Mammary epithelial cell (primary cell): ENCODE results near the gene ANKRD39.

Source experiments
- EZH2 ChIP-seq: IDR thresholded peaks from 2 replicates; pipeline ENCODE4 v1.6.1; 2012; ENCODE audit warnings: low read length, inconsistent platforms, borderline replicate concordance
- TF ChIP-seq, protein P1 (sequence below), 2 donors: IDR thresholded peaks in 1 of 2; conservative IDR thresholded peaks in 1 of 2; 2 replicates each; pipeline ENCODE4 v1.5.1; 2011 to 2012; ENCODE audit warnings: inconsistent platforms in 2 of 2, low read length in 2 of 2, mild to moderate bottlenecking in 2 of 2, control low read depth in 1 of 2, low read depth in 1 of 2; ENCODE audit not compliant: insufficient read depth in 1 of 2; ENCODE audit errors: extremely low read depth in 1 of 2

DNA sequence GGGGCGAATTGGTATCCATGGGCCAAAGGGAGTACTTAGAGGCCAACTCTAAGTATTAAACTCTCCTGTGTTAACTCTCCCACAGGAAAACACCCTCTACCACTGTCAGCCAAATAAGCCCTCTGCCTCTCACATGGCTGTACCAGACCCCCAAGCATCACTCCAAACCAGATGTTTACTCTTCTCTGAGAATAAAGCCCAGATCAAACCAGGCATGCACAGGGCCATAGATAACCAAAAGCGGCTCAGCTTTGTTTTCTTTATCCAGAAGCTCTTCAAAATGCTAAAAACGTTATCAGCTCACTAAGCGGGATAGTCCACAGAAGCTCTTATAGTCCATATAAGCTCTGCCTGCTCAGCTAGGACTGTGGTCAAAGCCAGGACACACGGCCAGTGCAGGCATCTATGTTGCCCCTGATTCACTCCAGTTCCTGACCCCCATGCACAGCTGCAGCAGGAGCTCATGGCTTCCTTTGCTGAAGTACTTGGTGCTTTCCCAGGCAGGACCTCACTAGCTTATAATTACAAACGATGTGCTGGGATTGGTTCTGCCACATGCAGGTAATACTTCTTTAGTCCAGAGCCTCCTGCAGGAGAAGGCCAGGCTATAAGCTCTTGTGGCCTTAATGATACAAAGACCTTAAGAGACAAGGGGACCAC is 33.0 kb upstream of the ANKRD39 start:
- TF ChIP-seq, protein P1, sequence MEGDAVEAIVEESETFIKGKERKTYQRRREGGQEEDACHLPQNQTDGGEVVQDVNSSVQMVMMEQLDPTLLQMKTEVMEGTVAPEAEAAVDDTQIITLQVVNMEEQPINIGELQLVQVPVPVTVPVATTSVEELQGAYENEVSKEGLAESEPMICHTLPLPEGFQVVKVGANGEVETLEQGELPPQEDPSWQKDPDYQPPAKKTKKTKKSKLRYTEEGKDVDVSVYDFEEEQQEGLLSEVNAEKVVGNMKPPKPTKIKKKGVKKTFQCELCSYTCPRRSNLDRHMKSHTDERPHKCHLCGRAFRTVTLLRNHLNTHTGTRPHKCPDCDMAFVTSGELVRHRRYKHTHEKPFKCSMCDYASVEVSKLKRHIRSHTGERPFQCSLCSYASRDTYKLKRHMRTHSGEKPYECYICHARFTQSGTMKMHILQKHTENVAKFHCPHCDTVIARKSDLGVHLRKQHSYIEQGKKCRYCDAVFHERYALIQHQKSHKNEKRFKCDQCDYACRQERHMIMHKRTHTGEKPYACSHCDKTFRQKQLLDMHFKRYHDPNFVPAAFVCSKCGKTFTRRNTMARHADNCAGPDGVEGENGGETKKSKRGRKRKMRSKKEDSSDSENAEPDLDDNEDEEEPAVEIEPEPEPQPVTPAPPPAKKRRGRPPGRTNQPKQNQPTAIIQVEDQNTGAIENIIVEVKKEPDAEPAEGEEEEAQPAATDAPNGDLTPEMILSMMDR (conservative IDR thresholded peaks at IDR 0.05 in 1 of 2, IDR thresholded peaks at IDR 0.05 in 1 of 2; ENCODE audit: extremely low read depth in 1 of 2, insufficient read depth in 1 of 2, low read depth in 1 of 2, low read length in 2 of 2), result no peak
- no peak for TF ChIP-seq EZH2
